H1 (cell line): Measurements from ENCODE around the gene TBCD. TPM values are rescaled to one million over a fixed set of nuclear protein-coding genes. Genes with fewer than 3 reads are reported as not detected.

Source experiments
- CTCF ChIA-PET: fragments of 300-600 bp; sonication (Branson Sonifier 250); formaldehyde crosslinking; loops from one replicate; lab custom pipeline; 2021; ENCODE audit not compliant: partially characterized antibody; lab: Charles Lee
- POLR2A ChIA-PET: fragments of 300-600 bp; sonication (Branson Sonifier 250); formaldehyde crosslinking; loops from one replicate; lab custom pipeline; 2021; ENCODE audit warnings: inconsistent platforms; ENCODE audit not compliant: partially characterized antibody; lab: Charles Lee
- DNase-seq, 2 experiments: peaks; one replicate each; pipeline versions ENCODE4 v3.0.0 to v3.0.0-alpha.2; 2010 to 2022; ENCODE audit warnings: low spot score in 2 of 2, low read depth in 1 of 2, mixed read lengths in 1 of 2
- FAIRE-seq: peaks from 2 replicates; lab custom pipeline; 2011; peaks lifted over from hg19 to GRCh38; lab: Jason Lieb, UNC
- H2AFZ ChIP-seq: 2 replicates; pipeline ENCODE4 v1.8.1; 2012; ENCODE audit warnings: low read length, inconsistent platforms
- H2AK5ac ChIP-seq: 2 replicates; pipeline ENCODE4 v1.6.1; 2013; ENCODE audit warnings: low read depth, low read length
- H2BK120ac ChIP-seq: replicated peaks from 2 replicates; pipeline ENCODE3; 2013; ENCODE audit warnings: low read depth, low read length, inconsistent platforms
- H2BK12ac ChIP-seq: 2 replicates; pipeline ENCODE4 v1.6.1; 2013; ENCODE audit warnings: low read depth, low read length
- H2BK15ac ChIP-seq: 2 replicates; pipeline ENCODE4 v1.6.1; 2013; ENCODE audit warnings: low read length
- H2BK20ac ChIP-seq: 2 replicates; pipeline ENCODE4 v1.6.1; 2013; ENCODE audit warnings: low read length
- H2BK5ac ChIP-seq: 2 replicates; pipeline ENCODE4 v1.6.1; 2013; ENCODE audit warnings: low read depth, low read length
- H3K14ac ChIP-seq: 2 replicates; pipeline ENCODE4 v1.6.1; 2013; ENCODE audit warnings: inconsistent platforms; ENCODE audit not compliant: insufficient read length
- H3K18ac ChIP-seq: 2 replicates; pipeline ENCODE4 v1.6.1; 2013; ENCODE audit warnings: low read length; ENCODE audit errors: extremely low read depth
- H3K23ac ChIP-seq: 2 replicates; pipeline ENCODE4 v1.6.1; 2013; ENCODE audit warnings: inconsistent platforms; ENCODE audit not compliant: insufficient read length
- H3K23me2 ChIP-seq: 2 replicates; pipeline ENCODE4 v1.6.1; 2013; ENCODE audit warnings: low read depth, low read length
- H3K27ac ChIP-seq: 2 replicates; pipeline ENCODE4 v1.6.1; 2011; ENCODE audit warnings: low read depth, low read length, inconsistent platforms
- H3K27me3 ChIP-seq, 4 experiments: replicated peaks in 1 of 4; 1 replicate in 1 of 4; 2 replicates in 3 of 4; pipeline versions ENCODE4 v1.6.1 to v1.8.1; 2011 to 2013; ENCODE audit warnings: low read length in 3 of 4, mild to moderate bottlenecking in 3 of 4, inconsistent platforms in 2 of 4, mixed read lengths in 2 of 4, moderate library complexity in 1 of 4; ENCODE audit not compliant: control insufficient read depth in 3 of 4, insufficient read depth in 3 of 4; ENCODE audit errors: extremely low read depth in 1 of 4
- H3K36me3 ChIP-seq, 4 experiments: 2 replicates each; pipeline versions ENCODE4 v1.6.1 to v1.8.1; 2011 to 2013; ENCODE audit warnings: mild to moderate bottlenecking in 4 of 4, low read length in 3 of 4, moderate library complexity in 2 of 4, control low read depth in 1 of 4, inconsistent platforms in 1 of 4; ENCODE audit not compliant: insufficient read depth in 4 of 4, control insufficient read depth in 2 of 4
- H3K4ac ChIP-seq: replicated peaks from 2 replicates; pipeline ENCODE3; 2013; ENCODE audit warnings: low read length, low read depth, mixed read lengths, inconsistent platforms; ENCODE audit not compliant: insufficient read length
- H3K4me1 ChIP-seq, 4 experiments: replicated peaks in 1 of 4; 1 replicate in 1 of 4; 2 replicates in 3 of 4; pipeline versions ENCODE4 v1.6.1 to v1.8.1; 2011 to 2013; ENCODE audit warnings: low read length in 3 of 4, inconsistent platforms in 2 of 4, mixed read lengths in 1 of 4; ENCODE audit not compliant: insufficient read depth in 4 of 4, control insufficient read depth in 3 of 4
- H3K4me2 ChIP-seq, 2 experiments: 2 replicates each; pipeline versions ENCODE4 v1.6.1 to v1.8.1; 2011 to 2013; ENCODE audit warnings: low read depth in 2 of 2, low read length in 2 of 2, control low read depth in 1 of 2, inconsistent platforms in 1 of 2, mild to moderate bottlenecking in 1 of 2; ENCODE audit not compliant: insufficient read depth in 1 of 2
- H3K4me3 ChIP-seq, 4 experiments: fragments of 200-600, 300-600 bp in 1 of 4; sonication (generic), shearing (Covaris generic), sonication (Bioruptor Twin) in 1 of 4; 2 replicates each; pipeline versions ENCODE4 v1.5.1 to v1.8.1; 2011 to 2016; ENCODE audit warnings: low read length in 4 of 4, low read depth in 3 of 4, control low read depth in 2 of 4, inconsistent platforms in 2 of 4, mild to moderate bottlenecking in 2 of 4, mixed read lengths in 1 of 4, moderate library complexity in 1 of 4; ENCODE audit not compliant: insufficient read depth in 2 of 4; ENCODE audit errors: extremely low read depth in 1 of 4
- H3K56ac ChIP-seq: replicated peaks from 2 replicates; pipeline ENCODE3; 2013; ENCODE audit warnings: low read depth, mild to moderate bottlenecking, mixed read lengths, low read length, inconsistent platforms; ENCODE audit not compliant: insufficient read length
- H3K79me1 ChIP-seq: 2 replicates; pipeline ENCODE4 v1.6.1; 2013; ENCODE audit warnings: low read depth, low read length, control low read depth
- H3K79me2 ChIP-seq, 2 experiments: 2 replicates each; pipeline versions ENCODE4 v1.6.1 to v1.8.1; 2012 to 2013; ENCODE audit warnings: low read length in 2 of 2, mild to moderate bottlenecking in 2 of 2, inconsistent platforms in 1 of 2; ENCODE audit not compliant: insufficient read depth in 2 of 2, control insufficient read depth in 1 of 2
- H3K9ac ChIP-seq, 4 experiments: replicated peaks in 1 of 4; 1 replicate in 1 of 4; 2 replicates in 3 of 4; pipeline versions ENCODE4 v1.6.1 to v1.8.1; 2011 to 2013; ENCODE audit warnings: low read depth in 3 of 4, low read length in 3 of 4, control low read depth in 2 of 4, mild to moderate bottlenecking in 2 of 4, moderate library complexity in 2 of 4, inconsistent platforms in 1 of 4; ENCODE audit errors: extremely low read depth in 1 of 4
- H3K9me3 ChIP-seq, 2 experiments: 2 replicates each; pipeline versions ENCODE4 v1.6.1 to v1.8.1; 2012 to 2013; ENCODE audit warnings: mild to moderate bottlenecking in 2 of 2, moderate library complexity in 2 of 2, control low read depth in 1 of 2, inconsistent platforms in 1 of 2, low read depth in 1 of 2, low read length in 1 of 2, mixed read lengths in 1 of 2; ENCODE audit not compliant: insufficient read depth in 2 of 2
- H4K20me1 ChIP-seq, 2 experiments: replicated peaks in 1 of 2; 2 replicates each; pipeline versions ENCODE3 to v1.8.1; 2011 to 2013; ENCODE audit warnings: inconsistent platforms in 2 of 2, low read length in 2 of 2, mild to moderate bottlenecking in 1 of 2; ENCODE audit not compliant: insufficient read depth in 2 of 2, control insufficient read depth in 1 of 2
- H4K5ac ChIP-seq: 2 replicates; pipeline ENCODE4 v1.6.1; 2013; ENCODE audit warnings: low read length, low read depth, mixed read lengths, inconsistent platforms; ENCODE audit not compliant: insufficient read length
- H4K8ac ChIP-seq: 2 replicates; pipeline ENCODE4 v1.8.0; 2013; ENCODE audit warnings: mild to moderate bottlenecking, moderate library complexity, low read length, inconsistent platforms; ENCODE audit not compliant: insufficient read depth; ENCODE audit errors: extremely low read depth
- H4K91ac ChIP-seq: replicated peaks from 2 replicates; pipeline ENCODE3; 2013; ENCODE audit warnings: low read length, mixed read lengths, inconsistent platforms; ENCODE audit not compliant: insufficient read length
- PHF8 ChIP-seq: fragments of 200-600 bp; sonication (generic); conservative IDR thresholded peaks from 2 replicates; pipeline ENCODE4 v1.7.1; 2012; ENCODE audit warnings: low read depth, mild to moderate bottlenecking, inconsistent platforms, low read length, moderate library complexity
- WGBS, 2 experiments: shearing (Covaris generic) in 1 of 2; methylation state at CpG; one replicate each; pipeline versions ENCODE4 v1.1.6 to v1.1.7; 2013 to 2015; ENCODE audit warnings: low lambda C conversion rate in 2 of 2, mixed read lengths in 2 of 2, inconsistent platforms in 1 of 2, low coverage in 1 of 2, missing lambda C conversion rate in 1 of 2; ENCODE audit not compliant: insufficient replicate concordance in 2 of 2, insufficient coverage in 1 of 2, insufficient read length in 1 of 2; ENCODE audit errors: extremely low coverage in 1 of 2, missing lambda C conversion rate in 1 of 2; 5-methylcytosine and 5-hydroxymethylcytosine counted together
- polyA plus RNA-seq, 7 experiments: library from polyadenylated mRNA; depleted of rRNA in 3 of 7; stranded (reverse) in 5 of 7; unstranded in 2 of 7; fragments of >200 nt in 5 of 7; fragments of 200-250 nt in 2 of 7; gene quantifications; 1 replicate in 5 of 7; 2 replicates in 1 of 7; 4 replicates in 1 of 7; pipeline versions ENCODE4 v1.2.1 to v1.2.3, GENCODE V29; 2011 to 2013; ENCODE audit warnings: missing spikeins in 2 of 7, mixed read lengths in 2 of 7
- total RNA-seq: library from RNA; stranded (reverse); fragmentation: NEBNext Ultra II Directional; extraction: Animal tissue kit (Norgen Biotek cat#: 25700); gene quantifications from 2 replicates; pipeline ENCODE4 v1.2.1, GENCODE V29; 2021

The TBCD gene
- total and polyA plus RNA-seq, 2 of the 8 experiments (the other 6 are each of a cell fraction or from before 2014, with no cell fraction given) = 118 to 162 TPM

GRCh38 chr17:82861393-82861775 is 109.5 kb downstream of the TBCD start:
- CTCF ChIA-PET = interaction anchor here (0.7 to 2.5 kb wide), 9 partner anchors 9 to 149 kb away, joined by 3 to 12 read pairs (median 3); no protein-coding TSS in a partner anchor
- Histone ChIP-seq H3K27me3 (no peaks in the 10 kb centered on the region), H2BK5ac (no peak overlapping the region), H3K36me3 (no peaks in the 10 kb centered on the region; a peak in 1 of 8 replicates), H3K4ac (no peak overlapping the region), H2BK120ac (no peak overlapping the region)
- POLR2A ChIA-PET = interaction anchor here (0.6 to 0.9 kb wide), 2 partner anchors 187 to 588 kb away, joined by 3 read pairs; partner anchors contain the start of gene CSNK1D
- no peak for FAIRE-seq
- no peak for TF ChIP-seq PHF8
- TF ChIP-seq, all 59 proteins: peak for 0
- Histone ChIP-seq H3K14ac (no peak overlapping the region), H4K8ac (no peak overlapping the region), H3K4me2 (no peak overlapping the region), H4K91ac (no peak overlapping the region), H3K9ac (no peak overlapping the region), H4K5ac (no peak overlapping the region), H3K27ac (no peak overlapping the region), H3K23me2 (no peaks in the 10 kb centered on the region), H2BK20ac (no peak overlapping the region), H3K79me1 (peaks cover 16% of the 10 kb centered on the region), H4K20me1 (peaks cover 5 to 23% of the 10 kb centered on the region in 2 experiments), H2BK12ac (no peak overlapping the region), H3K9me3 (no peaks in the 10 kb centered on the region), H3K4me3 (no peak overlapping the region), H2BK15ac (no peak overlapping the region), H3K56ac (no peak overlapping the region), H2AK5ac (no peak overlapping the region), H2AFZ (no peak overlapping the region), H3K4me1 (peaks cover 0 to 8% (median 2%) of the 10 kb centered on the region in 4 experiments; a peak in 2 of 7 replicates), H3K79me2 (peaks cover 0 to 12% of the 10 kb centered on the region in 2 experiments; a peak in 1 of 4 replicates), H3K23ac (no peak overlapping the region), H3K18ac (no peak overlapping the region)
- no peak for DNase-seq
- 98% methylated on average over 11 of the region's 12 CpGs; no CpG with 5 or more reads in 1 of the 2 experiments for WGBS, 2 experiments
